Measurements from ENCODE around the gene NTN5. TPM values are rescaled to one million over a fixed set of nuclear protein-coding genes. Genes with fewer than 3 reads are reported as not detected.

NTN5 gene
- total and polyA plus RNA-seq, 8 donors: 0.29 to 1.4 (median 0.95) TPM

DNA sequence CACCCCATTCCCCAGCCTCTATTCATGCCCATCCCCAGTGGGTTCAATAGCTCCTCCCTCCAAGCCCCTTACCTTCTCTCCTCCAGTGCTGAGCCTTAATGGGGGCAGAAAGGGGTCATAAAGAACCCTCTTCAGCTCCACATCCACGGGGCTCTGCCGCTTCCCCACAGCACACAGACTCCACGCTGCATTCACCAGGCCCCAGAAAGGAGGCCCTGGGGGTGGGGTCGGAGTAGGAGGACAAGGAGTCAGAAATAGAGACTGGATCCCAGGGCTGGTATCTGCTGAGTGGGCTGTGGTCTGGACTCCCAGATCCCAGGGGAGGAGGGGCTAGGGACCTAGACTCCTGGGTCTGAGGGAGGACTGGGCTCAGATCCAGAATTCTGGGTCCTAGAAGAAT is 28.5 kb downstream of the NTN5 start:
- Histone ChIP-seq H3K9me3 (no peaks in the 10 kb centered on the region), H3K27me3 (peaks cover 0 to 18% of the 10 kb centered on the region in 2 donors), H3K36me3 (no peaks in the 10 kb centered on the region), H3K27ac (no peak overlapping the region), H3K4me1 (peaks cover 7 to 28% of the 10 kb centered on the region in 2 donors), H3K4me3 (no peak overlapping the region)
- intact Hi-C loops (cut with DNase I): no loop called here
- ATAC-seq (no peak), DNase-seq (no peak)
- TF ChIP-seq, protein P1, sequence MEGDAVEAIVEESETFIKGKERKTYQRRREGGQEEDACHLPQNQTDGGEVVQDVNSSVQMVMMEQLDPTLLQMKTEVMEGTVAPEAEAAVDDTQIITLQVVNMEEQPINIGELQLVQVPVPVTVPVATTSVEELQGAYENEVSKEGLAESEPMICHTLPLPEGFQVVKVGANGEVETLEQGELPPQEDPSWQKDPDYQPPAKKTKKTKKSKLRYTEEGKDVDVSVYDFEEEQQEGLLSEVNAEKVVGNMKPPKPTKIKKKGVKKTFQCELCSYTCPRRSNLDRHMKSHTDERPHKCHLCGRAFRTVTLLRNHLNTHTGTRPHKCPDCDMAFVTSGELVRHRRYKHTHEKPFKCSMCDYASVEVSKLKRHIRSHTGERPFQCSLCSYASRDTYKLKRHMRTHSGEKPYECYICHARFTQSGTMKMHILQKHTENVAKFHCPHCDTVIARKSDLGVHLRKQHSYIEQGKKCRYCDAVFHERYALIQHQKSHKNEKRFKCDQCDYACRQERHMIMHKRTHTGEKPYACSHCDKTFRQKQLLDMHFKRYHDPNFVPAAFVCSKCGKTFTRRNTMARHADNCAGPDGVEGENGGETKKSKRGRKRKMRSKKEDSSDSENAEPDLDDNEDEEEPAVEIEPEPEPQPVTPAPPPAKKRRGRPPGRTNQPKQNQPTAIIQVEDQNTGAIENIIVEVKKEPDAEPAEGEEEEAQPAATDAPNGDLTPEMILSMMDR (IDR thresholded peaks at IDR 0.05): no peak

DNA sequence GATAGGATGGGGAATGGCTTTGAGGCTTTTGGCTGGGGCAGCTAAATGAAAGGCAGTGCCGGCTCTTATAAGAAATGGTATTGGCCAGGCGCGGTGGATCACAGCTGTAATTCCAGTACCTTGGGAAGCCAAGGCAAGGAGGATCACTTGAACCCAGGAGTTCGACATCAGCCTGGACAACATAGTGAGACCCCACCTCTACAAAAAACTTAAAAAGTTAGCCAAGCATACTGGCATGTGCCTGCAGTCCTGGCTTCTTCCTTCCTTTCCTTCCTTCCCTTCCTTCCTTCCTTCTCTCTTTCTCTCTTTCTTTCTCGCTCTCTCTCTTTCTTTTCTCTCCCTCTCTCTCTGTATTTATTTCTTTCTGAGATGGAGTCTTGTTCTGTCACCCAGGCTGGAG is 30.0 kb downstream of the NTN5 start:
- H3K4me3 ChIP-seq: no peak overlapping the region
- intact Hi-C loops (cut with DNase I): no loop called here
- TF ChIP-seq, protein P1 (IDR thresholded peaks at IDR 0.05): no peak

GRCh38 chr19:48641850-48642249 is 31.0 kb downstream of the NTN5 start:
- no peak overlapping the region for H3K4me3 ChIP-seq
- intact Hi-C loops (cut with DNase I): no loop called here
- H3K4me1 ChIP-seq: peaks cover 7 to 36% of the 10 kb centered on the region in 2 donors
- TF ChIP-seq, protein P1 (IDR thresholded peaks at IDR 0.05): no peak
- H3K9me3 ChIP-seq: no peaks in the 10 kb centered on the region
- H3K36me3 ChIP-seq: no peaks in the 10 kb centered on the region
- DNase-seq (no peak), ATAC-seq (no peak)
- peaks cover 0 to 18% of the 10 kb centered on the region in 2 donors for H3K27me3 ChIP-seq
- H3K27ac ChIP-seq: no peak overlapping the region

More for the DNA sequence above, 30.0 kb downstream of the NTN5 start:
- no peaks in the 10 kb centered on the region for H3K36me3 ChIP-seq
- H3K27me3 ChIP-seq: peaks cover 0 to 18% of the 10 kb centered on the region in 2 donors
- DNase-seq (no peak), ATAC-seq (no peak)
- peaks cover 7 to 33% of the 10 kb centered on the region in 2 donors for H3K4me1 ChIP-seq
- H3K27ac ChIP-seq: no peak overlapping the region
- no peaks in the 10 kb centered on the region for H3K9me3 ChIP-seq

GRCh38 chr19:48639483-48640375 is 33.1 kb downstream of the NTN5 start:
- TF ChIP-seq, protein P1 (IDR thresholded peaks at IDR 0.05): no peak
- H3K9me3 ChIP-seq: no peaks in the 10 kb centered on the region
- no peak overlapping the region for H3K4me3 ChIP-seq
- H3K27me3 ChIP-seq: peaks cover 0 to 1% of the 10 kb centered on the region in 2 donors
- H3K4me1 ChIP-seq: peaks cover 5 to 38% of the 10 kb centered on the region in 2 donors
- H3K27ac ChIP-seq: no peak overlapping the region
- ATAC-seq (no peak), DNase-seq (no peak)
- H3K36me3 ChIP-seq: no peaks in the 10 kb centered on the region
- intact Hi-C loops (cut with DNase I): no loop called here

- no peak for ATAC-seq
- no peaks in the 10 kb centered on the region for H3K36me3 ChIP-seq
- intact Hi-C loops (cut with DNase I): no loop called here
- DNase-seq: no peak
- no peaks in the 10 kb centered on the region for H3K9me3 ChIP-seq
- peaks cover 10 to 42% of the 10 kb centered on the region in 2 donors for H3K4me1 ChIP-seq
- peak overlapping the region; percentile 91 to 94 for H3K27ac ChIP-seq
- no peaks in the 10 kb centered on the region for H3K27me3 ChIP-seq
- H3K4me3 ChIP-seq: peak overlapping the region in 1 of 2 donors; percentile 64
- TF ChIP-seq, protein P1 (IDR thresholded peaks at IDR 0.05): no peak
Observed at GRCh38 chr19:48638831-48639381, 33.9 kb downstream of the NTN5 start.
